Measurements from ENCODE around the gene RETREG2.
"Not testable (repeated sequence)": the region's sequence is repeated elsewhere in the genome, so short reads cannot be mapped to it uniquely, and the experiment has no call there.

Gene RETREG2

GRCh38 chr2:219181531-219181930 lies 3.5 kb downstream of the RETREG2 start:
- H3K9ac ChIP-seq (ENCODE audit: low read length), result no peak overlapping the region
- H3K36me3 ChIP-seq (ENCODE audit: control insufficient read depth, insufficient read depth, low read length), result peaks cover 19% of the 10 kb centered on the region
- no peaks in the 10 kb centered on the region for H3K27me3 ChIP-seq (ENCODE audit: control insufficient read depth, insufficient read depth, low read length)
- no peak overlapping the region for H3K4me3 ChIP-seq (ENCODE audit: low read length)
- H3K9me3 ChIP-seq (ENCODE audit: control insufficient read depth, low read length), result no peaks in the 10 kb centered on the region
- peaks cover 16% of the 10 kb centered on the region for H3K4me1 ChIP-seq (ENCODE audit: control insufficient read depth, insufficient read depth, low read length)

DNA sequence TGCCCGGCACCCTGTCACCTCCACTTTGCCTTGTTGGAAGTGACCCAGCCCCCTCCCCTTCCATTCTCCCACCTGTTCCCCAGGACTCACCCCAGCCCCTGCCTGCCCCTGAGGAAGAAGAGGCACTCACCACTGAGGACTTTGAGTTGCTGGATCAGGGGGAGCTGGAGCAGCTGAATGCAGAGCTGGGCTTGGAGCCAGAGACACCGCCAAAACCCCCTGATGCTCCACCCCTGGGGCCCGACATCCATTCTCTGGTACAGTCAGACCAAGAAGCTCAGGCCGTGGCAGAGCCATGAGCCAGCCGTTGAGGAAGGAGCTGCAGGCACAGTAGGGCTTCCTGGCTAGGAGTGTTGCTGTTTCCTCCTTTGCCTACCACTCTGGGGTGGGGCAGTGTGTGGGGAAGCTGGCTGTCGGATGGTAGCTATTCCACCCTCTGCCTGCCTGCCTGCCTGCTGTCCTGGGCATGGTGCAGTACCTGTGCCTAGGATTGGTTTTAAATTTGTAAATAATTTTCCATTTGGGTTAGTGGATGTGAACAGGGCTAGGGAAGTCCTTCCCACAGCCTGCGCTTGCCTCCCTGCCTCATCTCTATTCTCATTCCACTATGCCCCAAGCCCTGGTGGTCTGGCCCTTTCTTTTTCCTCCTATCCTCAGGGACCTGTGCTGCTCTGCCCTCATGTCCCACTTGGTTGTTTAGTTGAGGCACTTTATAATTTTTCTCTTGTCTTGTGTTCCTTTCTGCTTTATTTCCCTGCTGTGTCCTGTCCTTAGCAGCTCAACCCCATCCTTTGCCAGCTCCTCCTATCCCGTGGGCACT lies 4.5 kb downstream of the RETREG2 start:
- H3K9ac ChIP-seq (ENCODE audit: low read length), result no peak overlapping the region
- H3K4me3 ChIP-seq (ENCODE audit: low read length), result no peak overlapping the region
- peaks cover 11% of the 10 kb centered on the region for H3K4me1 ChIP-seq (ENCODE audit: control insufficient read depth, insufficient read depth, low read length)
- no peaks in the 10 kb centered on the region for H3K27me3 ChIP-seq (ENCODE audit: control insufficient read depth, insufficient read depth, low read length)
- no peaks in the 10 kb centered on the region for H3K9me3 ChIP-seq (ENCODE audit: control insufficient read depth, low read length)
- peaks cover 19% of the 10 kb centered on the region for H3K36me3 ChIP-seq (ENCODE audit: control insufficient read depth, insufficient read depth, low read length)

GRCh38 chr2:219183151-219183772 lies 5.2 kb downstream of the RETREG2 start:
- H3K9ac ChIP-seq (ENCODE audit: low read length), result no peak overlapping the region
- no peak overlapping the region for H3K4me3 ChIP-seq (ENCODE audit: low read length)
- peaks cover 11% of the 10 kb centered on the region for H3K4me1 ChIP-seq (ENCODE audit: control insufficient read depth, insufficient read depth, low read length)
- no peaks in the 10 kb centered on the region for H3K9me3 ChIP-seq (ENCODE audit: control insufficient read depth, low read length)
- H3K36me3 ChIP-seq (ENCODE audit: control insufficient read depth, insufficient read depth, low read length), result peaks cover 19% of the 10 kb centered on the region
- no peaks in the 10 kb centered on the region for H3K27me3 ChIP-seq (ENCODE audit: control insufficient read depth, insufficient read depth, low read length)

DNA sequence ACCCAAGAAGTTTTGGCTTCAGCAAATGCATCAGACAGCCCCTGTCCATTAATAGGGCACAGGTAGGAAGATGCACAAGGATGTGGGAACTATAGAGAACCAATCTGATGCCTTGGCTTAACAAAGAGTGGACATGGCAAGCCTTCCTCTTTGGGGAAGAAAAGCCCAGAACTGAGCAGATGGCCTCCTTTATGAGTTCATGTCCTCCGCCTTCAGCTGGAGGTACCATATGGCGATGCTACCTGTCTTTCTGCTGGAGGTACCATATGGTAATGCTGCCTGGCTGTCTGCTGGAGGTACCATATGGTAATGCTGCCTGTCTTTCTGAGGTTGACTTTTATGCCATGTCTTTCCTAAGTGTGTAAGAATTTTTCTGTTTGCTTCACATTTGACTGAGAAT lies 6.0 kb downstream of the RETREG2 start:
- Histone ChIP-seq H3K36me3 (ENCODE audit: control insufficient read depth, insufficient read depth, low read length) (peaks cover 19% of the 10 kb centered on the region), H3K4me3 (ENCODE audit: low read length) (no peak overlapping the region)

GRCh38 chr2:219186754-219187456 lies 8.8 kb downstream of the RETREG2 start:
- H3K27me3 ChIP-seq (ENCODE audit: control insufficient read depth, insufficient read depth, low read length), result no peaks in the 10 kb centered on the region
- peaks cover 8% of the 10 kb centered on the region for H3K36me3 ChIP-seq (ENCODE audit: control insufficient read depth, insufficient read depth, low read length)
- no peak overlapping the region for H3K4me3 ChIP-seq (ENCODE audit: low read length)
- no peaks in the 10 kb centered on the region for H3K9me3 ChIP-seq (ENCODE audit: control insufficient read depth, low read length)
- H3K9ac ChIP-seq (ENCODE audit: low read length), result no peak overlapping the region
- H3K4me1 ChIP-seq (ENCODE audit: control insufficient read depth, insufficient read depth, low read length), result no peaks in the 10 kb centered on the region

More for the DNA sequence above, 6.0 kb downstream of the RETREG2 start:
- no peaks in the 10 kb centered on the region for H3K9me3 ChIP-seq (ENCODE audit: control insufficient read depth, low read length)
- H3K9ac ChIP-seq (ENCODE audit: low read length), result no peak overlapping the region
- H3K4me1 ChIP-seq (ENCODE audit: control insufficient read depth, insufficient read depth, low read length), result peaks cover 6% of the 10 kb centered on the region
- no peaks in the 10 kb centered on the region for H3K27me3 ChIP-seq (ENCODE audit: control insufficient read depth, insufficient read depth, low read length)

DNA sequence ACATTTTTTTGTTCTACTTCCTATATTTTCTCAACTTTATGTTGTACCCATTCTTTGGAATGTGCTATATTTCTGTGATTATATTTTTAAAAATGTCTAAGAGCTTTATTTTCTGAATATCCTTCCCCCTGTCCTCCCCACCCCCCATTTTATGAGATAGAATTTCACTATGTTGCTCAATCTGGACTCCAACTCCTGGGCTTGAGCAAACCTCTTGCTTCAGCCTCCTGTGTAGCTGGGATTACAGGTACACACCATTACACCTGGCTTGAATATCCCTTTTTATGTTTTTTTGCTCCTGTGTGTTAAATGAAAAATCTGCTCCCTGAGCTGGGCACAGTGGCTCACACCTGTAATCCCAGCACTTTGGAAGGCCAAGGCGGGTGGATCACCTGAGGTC lies 19.3 kb downstream of the RETREG2 start:
- H3K4me1 ChIP-seq (ENCODE audit: control insufficient read depth, insufficient read depth, low read length), result no peaks in the 10 kb centered on the region
- H3K4me3 ChIP-seq (ENCODE audit: low read length), result no peak overlapping the region
- no peaks in the 10 kb centered on the region for H3K9me3 ChIP-seq (ENCODE audit: control insufficient read depth, low read length)
- H3K9ac ChIP-seq (ENCODE audit: low read length), result no peak overlapping the region
- H3K27me3 ChIP-seq (ENCODE audit: control insufficient read depth, insufficient read depth, low read length), result no peaks in the 10 kb centered on the region
- no peaks in the 10 kb centered on the region for H3K36me3 ChIP-seq (ENCODE audit: control insufficient read depth, insufficient read depth, low read length)

GRCh38 chr2:219198974-219199373 lies 20.9 kb downstream of the RETREG2 start:
- H3K4me1 ChIP-seq (ENCODE audit: control insufficient read depth, insufficient read depth, low read length), result no peaks in the 10 kb centered on the region
- no peak overlapping the region for H3K4me3 ChIP-seq (ENCODE audit: low read length)
- no peaks in the 10 kb centered on the region for H3K36me3 ChIP-seq (ENCODE audit: control insufficient read depth, insufficient read depth, low read length)
- H3K27me3 ChIP-seq (ENCODE audit: control insufficient read depth, insufficient read depth, low read length), result no peaks in the 10 kb centered on the region
- no peaks in the 10 kb centered on the region for H3K9me3 ChIP-seq (ENCODE audit: control insufficient read depth, low read length)
- no peak overlapping the region for H3K9ac ChIP-seq (ENCODE audit: low read length)

DNA sequence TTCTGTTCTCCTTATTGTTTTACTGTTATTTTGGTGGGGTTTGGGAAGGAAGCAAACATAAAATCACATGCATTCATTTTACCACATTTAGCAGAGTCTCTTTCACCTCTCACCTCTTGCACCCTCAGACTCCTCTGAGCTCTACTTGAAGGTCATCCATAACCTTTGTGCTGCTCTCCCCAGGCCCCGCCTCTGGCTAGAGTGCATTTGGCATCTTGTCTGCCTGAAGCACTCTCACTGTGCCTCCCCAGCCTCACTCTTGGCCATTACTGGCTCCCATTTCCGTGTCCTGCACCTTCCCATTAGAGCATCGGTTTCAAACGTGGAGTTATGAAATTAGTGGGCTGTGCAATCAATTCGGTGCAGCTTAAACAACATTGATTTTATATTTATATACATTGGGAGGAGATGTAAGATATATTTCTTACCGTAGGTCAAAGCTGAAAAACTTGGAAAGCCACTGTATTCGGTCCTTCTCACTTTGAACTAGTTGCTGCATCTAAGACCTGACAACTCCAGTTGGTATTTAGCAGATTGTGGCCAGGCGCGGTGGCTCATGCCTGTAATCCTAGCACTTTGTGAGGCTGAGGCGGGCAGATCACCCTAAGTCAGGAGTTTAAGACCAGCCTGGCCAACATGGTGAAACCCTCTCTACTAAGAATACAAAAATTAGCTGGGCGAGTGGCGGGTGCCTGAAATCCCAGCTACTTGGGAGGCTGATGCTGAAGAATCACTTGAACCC lies 21.6 kb downstream of the RETREG2 start:
- H3K36me3 ChIP-seq (ENCODE audit: control insufficient read depth, insufficient read depth, low read length), result no peaks in the 10 kb centered on the region
- no peaks in the 10 kb centered on the region for H3K27me3 ChIP-seq (ENCODE audit: control insufficient read depth, insufficient read depth, low read length)
- no peaks in the 10 kb centered on the region for H3K9me3 ChIP-seq (ENCODE audit: control insufficient read depth, low read length)
- no peak overlapping the region for H3K9ac ChIP-seq (ENCODE audit: low read length)
- no peak overlapping the region for H3K4me3 ChIP-seq (ENCODE audit: low read length)
- H3K4me1 ChIP-seq (ENCODE audit: control insufficient read depth, insufficient read depth, low read length), result no peaks in the 10 kb centered on the region

DNA sequence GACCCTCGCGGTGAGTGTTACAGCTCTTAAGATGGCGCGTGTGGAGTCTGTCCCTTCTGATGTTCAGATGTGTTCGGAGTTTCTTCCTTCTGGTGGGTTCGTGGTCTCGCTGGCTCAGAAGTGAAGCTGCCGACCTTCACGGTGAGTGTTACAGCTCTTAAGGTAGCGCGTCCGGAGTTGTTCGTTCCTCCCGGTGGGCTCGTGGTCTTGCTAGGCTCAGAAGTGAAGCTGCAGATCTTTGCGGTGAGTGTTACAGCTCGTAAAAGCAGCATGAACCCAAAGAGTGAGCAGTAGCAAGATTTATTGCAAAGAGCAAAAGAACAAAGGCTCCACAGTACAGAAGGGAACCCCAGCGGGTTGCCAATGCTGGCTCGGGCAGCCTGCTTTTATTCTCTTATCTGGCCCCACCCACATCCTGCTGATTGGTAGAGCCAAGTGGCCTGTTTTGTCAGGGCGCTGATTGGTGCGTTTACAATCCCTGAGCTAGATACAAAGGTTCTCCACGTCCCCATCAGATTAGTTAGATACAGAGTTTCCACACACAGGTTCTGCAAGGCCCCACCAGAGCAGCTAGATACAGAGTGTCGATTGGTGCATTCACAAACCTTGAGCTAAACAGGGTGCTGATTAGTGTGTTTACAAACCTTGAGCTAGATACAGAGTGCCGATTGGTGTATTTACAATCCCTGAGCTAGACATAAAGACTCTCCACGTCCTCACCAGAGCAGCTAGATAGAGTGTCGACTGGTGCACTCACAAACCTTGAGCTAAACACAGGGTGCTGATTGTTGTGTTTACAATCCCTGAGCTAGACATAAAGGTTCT lies 22.6 kb downstream of the RETREG2 start:
- H3K4me1 ChIP-seq (ENCODE audit: control insufficient read depth, insufficient read depth, low read length); H3K36me3 ChIP-seq (ENCODE audit: control insufficient read depth, insufficient read depth, low read length); H3K9ac ChIP-seq (ENCODE audit: low read length); H3K9me3 ChIP-seq (ENCODE audit: control insufficient read depth, low read length); H3K4me3 ChIP-seq (ENCODE audit: low read length); H3K27me3 ChIP-seq (ENCODE audit: control insufficient read depth, insufficient read depth, low read length): not testable (repeated sequence)

GRCh38 chr2:219201331-219201730 lies 23.3 kb downstream of the RETREG2 start:
- not testable (repeated sequence) for H3K9ac ChIP-seq (ENCODE audit: low read length); H3K4me3 ChIP-seq (ENCODE audit: low read length); H3K4me1 ChIP-seq (ENCODE audit: control insufficient read depth, insufficient read depth, low read length); H3K36me3 ChIP-seq (ENCODE audit: control insufficient read depth, insufficient read depth, low read length); H3K9me3 ChIP-seq (ENCODE audit: control insufficient read depth, low read length); H3K27me3 ChIP-seq (ENCODE audit: control insufficient read depth, insufficient read depth, low read length)

DNA sequence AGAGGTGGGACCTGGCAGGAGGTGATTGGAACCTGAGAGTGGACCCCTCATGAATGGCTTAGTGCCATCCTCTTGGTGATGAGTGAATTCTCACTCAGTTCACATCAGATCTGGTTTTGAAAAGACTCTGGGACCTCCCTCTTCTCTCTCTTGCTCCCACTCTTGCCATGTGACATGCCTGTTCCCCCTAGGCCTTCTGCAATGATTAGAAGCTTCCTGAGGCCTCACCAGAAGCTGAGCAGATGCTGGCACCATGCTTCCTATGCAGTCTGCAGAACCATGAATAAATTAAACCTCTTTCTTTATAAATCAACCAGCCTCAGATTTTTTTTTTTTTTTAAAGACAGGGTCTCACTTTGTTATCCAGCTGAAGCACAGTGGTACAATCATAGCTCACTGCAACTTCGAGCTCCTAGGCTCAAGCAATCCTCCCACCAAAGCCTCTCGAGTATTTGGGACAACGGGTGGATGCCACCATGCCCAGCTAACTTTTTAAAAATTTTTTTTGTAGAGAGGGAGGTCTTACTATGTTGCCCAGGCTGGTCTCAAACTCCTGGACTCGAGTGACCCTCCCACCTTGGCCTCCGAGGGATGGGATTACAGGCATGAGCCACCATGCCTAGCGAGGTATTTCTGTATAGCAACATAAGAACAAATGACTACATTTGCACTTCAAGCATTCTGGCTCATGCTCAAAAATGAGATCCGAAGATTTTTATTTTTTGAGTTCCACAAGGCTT lies 26.5 kb downstream of the RETREG2 start:
- Histone ChIP-seq H3K36me3 (ENCODE audit: control insufficient read depth, insufficient read depth, low read length) (peaks cover 6% of the 10 kb centered on the region), H3K9ac (ENCODE audit: low read length) (no peak overlapping the region), H3K4me1 (ENCODE audit: control insufficient read depth, insufficient read depth, low read length) (peaks cover 19% of the 10 kb centered on the region), H3K4me3 (ENCODE audit: low read length) (no peak overlapping the region), H3K27me3 (ENCODE audit: control insufficient read depth, insufficient read depth, low read length) (no peaks in the 10 kb centered on the region), H3K9me3 (ENCODE audit: control insufficient read depth, low read length) (no peaks in the 10 kb centered on the region)

All from mucosa of stomach (tissue), 1 donor.